Measurements from ENCODE around the gene RANBP3.

Gene RANBP3

DNA sequence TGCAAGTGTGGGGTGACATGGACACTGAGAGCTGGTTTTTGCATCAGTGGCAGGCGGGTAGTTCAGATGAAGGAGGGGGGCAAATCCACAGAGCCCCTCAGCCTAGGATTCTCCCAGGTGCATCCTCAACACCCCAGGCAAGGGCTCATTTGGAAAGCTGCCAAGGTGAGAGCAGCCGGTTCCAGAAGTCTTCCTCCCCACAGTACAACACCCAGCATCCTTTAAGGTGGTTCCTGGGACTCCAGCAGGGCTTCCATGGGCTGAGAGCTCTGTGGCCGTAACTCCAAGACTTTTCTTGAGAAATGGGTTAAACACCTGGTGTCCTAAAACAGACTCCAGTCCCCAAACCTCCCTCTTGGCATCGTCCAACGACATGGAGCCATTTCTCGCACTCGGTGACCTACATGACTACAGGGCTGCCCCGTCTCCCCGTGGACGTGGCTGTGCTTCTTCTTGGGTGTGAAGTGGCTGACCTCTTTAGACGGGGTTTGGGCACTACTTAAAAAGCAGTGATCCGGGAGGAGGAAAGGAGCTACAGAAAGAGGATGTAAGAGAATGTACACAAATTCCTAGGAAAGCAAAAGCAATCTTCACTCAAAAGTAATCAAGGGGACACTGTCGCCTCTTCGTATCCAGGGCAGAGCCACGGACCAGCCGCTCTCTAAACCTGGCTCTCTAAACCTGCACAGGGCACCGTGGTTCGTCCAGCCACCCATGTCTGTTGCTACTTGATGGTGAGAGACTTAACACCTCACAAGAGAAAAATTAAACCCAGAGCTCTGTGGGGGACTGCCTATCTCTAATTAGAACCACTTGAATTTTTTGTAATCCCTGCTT, 25.5 kb downstream of the RANBP3 start:
- no peak for DNase-seq (ENCODE audit: low read depth in 3 of 3)

DNA sequence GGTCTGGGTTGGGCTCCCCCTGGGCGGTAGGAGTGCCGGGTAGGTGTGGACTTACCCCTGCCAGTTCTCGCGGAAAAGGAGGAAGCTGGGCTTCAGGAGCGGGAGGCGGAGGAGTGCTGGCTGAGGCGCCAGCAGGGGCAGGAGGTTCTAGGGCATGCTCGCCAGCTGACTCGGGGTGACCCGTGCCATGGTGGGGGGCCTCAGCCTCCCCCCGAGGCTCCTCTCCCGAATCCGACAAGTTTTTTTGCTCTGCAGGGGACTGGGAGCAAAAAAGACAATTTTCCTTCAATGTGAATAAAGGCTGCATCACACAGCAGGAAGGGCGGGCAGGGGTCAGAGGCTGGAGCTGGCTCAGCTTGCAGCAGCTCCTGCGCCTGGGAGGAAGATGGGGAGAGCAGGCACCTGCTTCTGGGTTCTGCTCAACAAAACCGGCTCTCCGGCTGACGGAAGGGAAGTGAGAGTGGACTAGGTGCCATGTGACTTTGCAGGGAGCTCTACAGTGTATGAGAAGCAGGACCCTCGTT, 26.5 kb downstream of the RANBP3 start:
- DNase-seq (ENCODE audit: low read depth in 3 of 3), result no peak

DNA sequence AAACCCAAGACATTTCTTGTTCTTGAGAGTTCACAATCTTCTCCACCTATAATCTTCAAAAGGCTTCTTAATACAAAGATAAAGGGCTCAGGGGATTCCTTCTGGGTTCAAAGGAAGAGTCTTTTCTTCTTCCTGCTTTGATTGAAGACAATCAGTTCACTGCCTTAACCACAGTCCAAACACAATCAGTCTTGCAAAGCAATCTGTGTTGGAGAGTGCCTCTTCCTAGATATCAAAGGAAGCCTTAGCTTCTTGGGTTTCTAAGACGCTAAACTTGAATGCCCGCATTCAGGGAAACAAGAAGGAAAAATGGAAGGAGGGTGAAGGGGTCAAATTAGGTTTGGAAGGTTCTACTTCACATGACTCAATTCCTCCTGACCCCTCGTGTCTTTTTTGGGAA, 27.2 kb downstream of the RANBP3 start:
- no peak for DNase-seq (ENCODE audit: low read depth in 3 of 3)

DNA sequence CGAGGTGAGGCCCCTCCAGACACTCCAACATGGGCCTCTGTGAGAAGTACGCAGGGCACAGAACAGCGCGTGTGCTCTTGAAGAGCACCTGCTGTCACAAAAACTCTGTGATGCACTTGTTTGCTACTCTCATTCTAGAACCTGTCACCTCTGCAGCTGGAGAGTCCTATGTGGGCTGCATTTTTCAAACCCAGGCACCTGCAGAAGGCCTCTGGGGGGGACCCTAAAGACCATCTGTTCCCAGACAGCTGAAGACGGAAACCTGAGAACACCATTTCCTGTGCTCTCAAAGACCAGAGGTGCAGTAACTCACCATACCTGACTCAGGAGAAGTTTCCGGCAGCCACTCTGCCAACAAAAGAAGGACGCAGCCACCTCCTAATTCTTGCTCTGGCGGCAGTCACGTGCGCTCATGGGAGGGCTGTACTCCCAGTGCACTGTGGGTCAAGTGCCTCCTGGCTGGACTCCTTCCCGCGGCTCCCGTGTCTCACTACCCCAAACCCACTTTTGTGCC, 28.1 kb downstream of the RANBP3 start:
- DNase-seq (ENCODE audit: low read depth in 3 of 3), result peak in 1 of 3 donors; percentile 12

DNA sequence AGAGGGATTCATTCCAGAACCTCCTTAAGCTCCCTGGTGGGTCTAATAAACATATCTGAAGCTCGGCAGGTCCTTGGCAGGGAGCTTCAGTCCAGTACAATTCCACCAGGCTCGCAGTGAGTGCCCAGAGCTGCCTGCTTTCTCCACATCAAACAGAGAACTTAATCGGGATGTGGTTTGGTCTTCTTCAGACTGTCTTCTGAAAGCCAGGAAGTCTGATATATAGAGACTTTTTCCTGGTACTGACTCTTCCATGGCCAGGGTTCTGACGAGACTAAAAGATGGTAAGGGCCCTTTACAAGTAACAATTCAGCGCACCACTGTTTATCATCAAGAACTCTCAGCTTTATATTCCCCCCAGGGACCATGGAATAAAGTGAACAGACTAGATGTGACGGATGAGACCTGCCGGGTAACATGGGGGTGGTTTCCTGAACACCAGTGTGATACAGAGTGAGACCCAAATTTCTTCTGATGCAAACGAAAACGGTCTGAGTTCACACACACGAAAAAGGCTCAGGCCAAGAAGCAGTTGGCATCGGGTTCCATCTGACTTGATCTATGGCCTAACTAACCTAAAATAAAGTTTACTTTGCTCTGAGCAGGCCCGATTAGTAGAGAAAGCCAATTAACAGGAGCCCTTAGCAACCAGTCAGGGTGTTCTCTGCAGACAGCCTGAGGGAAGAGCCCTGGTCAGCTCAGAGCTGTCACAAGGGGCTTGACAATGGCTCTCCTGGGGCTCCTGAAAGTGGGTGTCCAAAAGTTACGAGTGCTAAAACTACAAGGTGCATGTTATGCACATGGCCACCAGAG, 29.0 kb downstream of the RANBP3 start:
- DNase-seq (ENCODE audit: low read depth in 3 of 3), result no peak

DNA sequence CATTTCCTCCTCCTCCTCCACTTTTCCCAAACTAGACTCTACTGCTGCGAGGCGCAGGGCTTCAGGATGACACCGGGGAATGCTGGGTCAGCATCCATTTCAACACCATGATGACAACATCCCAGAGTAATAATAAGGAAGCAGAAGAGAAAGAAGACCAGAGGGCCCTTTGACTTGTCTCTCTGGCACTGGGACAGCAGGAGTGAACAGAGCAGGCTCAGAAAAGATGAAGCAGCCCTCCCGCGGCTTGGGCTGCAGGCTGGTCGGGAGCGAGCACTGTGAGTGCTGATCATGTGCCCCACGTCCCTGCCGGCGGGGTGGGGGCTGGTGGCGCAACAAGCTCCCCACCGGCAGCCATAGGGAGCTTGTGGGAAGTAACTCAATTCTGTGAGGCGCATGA, 30.5 kb downstream of the RANBP3 start:
- no peak for DNase-seq (ENCODE audit: low read depth in 3 of 3)

DNA sequence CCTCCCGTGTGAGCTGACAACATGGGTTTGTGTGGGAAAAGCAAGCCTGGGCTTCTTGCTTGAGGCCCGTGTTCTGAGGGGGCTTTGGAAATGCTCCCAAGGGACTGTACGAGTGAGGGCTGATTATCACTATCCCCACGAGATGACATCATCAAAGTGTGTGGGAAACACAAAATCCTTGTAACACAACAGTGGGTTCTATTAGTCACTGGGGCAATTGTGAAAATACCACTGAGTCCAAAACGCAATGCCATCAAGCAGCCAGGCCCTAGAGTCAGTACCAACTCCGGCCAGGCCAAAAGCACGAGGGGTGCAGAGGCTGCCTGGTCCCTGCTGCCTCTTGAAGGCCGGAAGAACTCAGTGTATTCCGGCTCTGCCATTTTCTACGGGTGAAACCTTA, 34.3 kb downstream of the RANBP3 start:
- DNase-seq (ENCODE audit: low read depth in 3 of 3), result no peak

DNA sequence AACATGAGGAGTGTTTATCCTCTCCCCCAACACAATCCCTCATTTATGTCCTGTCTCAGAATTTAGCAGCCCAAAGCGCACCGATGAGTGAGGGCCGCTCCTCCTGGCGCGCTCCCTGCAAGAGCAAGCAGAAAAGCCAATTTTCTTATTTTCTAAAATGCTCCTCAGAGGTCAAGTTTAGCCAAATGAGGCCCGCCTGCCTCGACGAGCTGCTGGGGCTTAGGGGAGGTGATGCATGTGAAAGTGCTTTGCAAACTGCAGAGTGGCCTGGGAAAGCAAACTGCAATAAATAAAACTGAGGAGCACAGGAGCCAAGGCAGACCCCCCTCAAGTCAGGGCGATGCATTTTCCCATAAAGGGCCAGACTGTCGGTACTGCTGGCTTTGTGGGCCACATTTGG, 34.9 kb downstream of the RANBP3 start:
- DNase-seq (ENCODE audit: low read depth in 3 of 3), result no peak

GRCh38 chr19:5941673-5942072, 36.3 kb downstream of the RANBP3 start:
- DNase-seq (ENCODE audit: low read depth in 3 of 3), result no peak

DNA sequence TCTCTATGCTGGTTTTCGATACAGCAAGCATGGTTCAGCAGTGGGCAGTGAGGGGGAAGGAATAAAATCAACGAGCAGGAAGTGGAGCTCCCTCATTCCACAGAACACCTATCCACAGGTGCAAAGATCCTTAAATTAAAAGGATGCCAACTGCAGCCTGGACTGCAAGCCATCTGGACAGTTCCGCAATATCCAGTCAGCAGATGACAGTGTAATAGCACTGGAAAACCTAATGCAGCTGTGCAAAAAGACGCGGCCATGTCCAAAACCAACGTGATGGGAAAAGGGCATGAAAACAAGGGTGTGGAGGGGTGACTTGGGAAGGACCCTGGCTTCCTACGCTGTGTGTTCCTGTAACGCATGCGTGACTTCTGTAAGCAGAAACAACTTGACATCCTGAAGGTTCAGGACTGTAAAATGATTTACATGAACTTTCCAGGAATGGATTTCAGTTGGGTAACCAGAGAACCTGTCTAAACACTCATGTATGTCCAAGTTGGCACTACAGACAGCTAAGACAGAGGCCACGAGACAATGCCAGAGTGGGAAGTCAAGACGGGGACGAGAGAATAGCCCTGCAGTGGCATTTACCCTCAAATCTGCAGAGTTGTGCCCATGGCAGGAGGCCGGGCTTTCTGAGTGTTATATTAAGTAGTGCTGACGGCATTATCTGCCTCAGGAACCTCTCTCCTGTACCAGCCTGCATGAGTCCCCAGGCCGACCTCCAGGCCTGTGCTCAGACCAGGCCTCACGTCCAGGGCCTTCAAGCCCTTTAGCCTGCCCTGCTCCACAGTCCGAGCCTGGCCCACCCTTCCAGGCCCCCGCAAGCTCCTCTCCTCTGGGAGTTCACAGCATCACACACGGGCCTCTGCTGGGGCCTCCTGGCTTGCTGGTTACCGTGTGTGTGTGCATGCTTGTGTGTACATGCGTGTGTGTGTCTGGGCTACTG, 37.4 kb downstream of the RANBP3 start:
- DNase-seq (ENCODE audit: low read depth in 3 of 3), result no peak

DNA sequence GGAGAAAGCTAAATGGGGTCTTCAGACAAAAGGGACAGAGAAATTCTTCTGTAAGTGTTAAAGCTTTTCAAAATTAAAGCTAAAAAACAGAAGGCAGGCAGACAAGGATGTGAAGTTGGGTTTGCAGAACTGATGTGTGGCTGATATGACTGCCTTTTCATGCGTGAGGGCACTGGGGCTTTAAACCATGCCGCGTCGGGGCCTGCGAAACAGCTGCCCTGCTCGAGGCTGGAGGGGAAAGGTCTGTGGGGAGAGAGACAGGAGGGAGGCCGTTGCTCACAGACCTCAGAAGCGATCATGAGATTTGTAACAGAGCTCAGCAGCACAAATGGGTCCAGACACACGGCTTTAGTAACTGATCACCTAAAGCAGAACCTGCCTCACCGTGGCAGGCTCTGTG, 40.4 kb downstream of the RANBP3 start:
- DNase-seq (ENCODE audit: low read depth in 3 of 3), result no peak

GRCh38 chr19:5936292-5936592, 41.7 kb downstream of the RANBP3 start:
- DNase-seq (ENCODE audit: low read depth in 3 of 3), result no peak

GRCh38 chr19:5935473-5936291, 42.3 kb downstream of the RANBP3 start:
- DNase-seq (ENCODE audit: low read depth in 3 of 3), result no peak

GRCh38 chr19:5934774-5935472, 43.0 kb downstream of the RANBP3 start:
- DNase-seq (ENCODE audit: low read depth in 3 of 3), result no peak

- no peak for DNase-seq (ENCODE audit: low read depth in 3 of 3)
Measured at GRCh38 chr19:5934069-5934401, 43.9 kb downstream of the RANBP3 start.

DNA sequence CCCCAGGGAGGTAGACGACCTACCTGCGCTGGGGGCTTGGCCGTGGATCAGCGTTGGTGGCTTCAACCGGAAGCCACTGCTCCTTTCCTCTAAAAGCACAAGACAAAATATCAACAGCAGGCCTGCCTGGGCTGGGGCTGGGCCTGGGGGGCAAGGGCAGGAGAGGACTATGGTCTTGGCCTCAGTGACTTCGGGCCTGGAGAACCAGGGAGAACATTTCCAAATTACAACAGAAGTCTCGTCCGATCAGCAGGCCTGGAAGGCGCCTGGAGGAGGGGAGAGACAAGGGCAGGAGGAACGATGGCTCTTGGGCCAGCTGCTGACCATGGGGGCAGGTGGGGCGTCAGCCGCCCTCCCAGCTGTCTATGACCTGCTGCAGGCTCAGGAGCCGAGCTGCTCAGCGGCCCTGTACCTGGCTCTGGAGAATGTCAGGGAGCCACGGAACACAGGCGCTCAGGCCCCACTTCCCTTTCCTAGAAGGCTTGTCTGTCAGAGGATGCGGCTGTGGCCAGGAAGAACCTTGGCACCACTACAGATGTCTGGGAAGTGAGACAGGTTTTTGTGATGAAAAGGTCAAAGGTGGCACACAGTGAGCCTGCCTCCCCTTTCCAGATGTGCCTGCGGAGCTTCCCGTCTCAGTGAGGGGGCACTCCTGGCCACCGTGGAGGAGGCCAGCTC, 44.4 kb downstream of the RANBP3 start:
- DNase-seq (ENCODE audit: low read depth in 3 of 3), result no peak

GRCh38 chr19:5932609-5933262, 45.2 kb downstream of the RANBP3 start:
- DNase-seq (ENCODE audit: low read depth in 3 of 3), result no peak

DNA sequence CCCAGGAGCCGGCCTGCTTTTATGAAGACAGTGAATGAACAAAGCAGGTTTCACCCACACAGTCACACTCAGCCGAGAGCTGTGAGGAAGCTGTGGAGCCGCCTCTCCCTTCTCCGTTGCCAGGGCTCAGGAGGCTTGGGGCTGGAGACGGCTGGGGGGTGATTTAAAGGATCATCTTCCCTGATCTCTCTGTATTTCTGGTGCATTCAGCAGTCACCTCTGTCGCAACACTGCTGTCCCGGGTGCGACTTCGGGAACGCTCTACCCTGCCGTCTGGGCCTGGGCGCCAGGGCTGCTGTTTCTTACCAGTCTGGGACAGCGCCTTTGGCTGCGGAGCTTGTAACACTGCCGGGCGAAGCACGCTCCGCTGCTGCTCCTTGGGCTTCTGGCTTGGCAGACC, 45.8 kb downstream of the RANBP3 start:
- DNase-seq (ENCODE audit: low read depth in 3 of 3), result no peak

DNA sequence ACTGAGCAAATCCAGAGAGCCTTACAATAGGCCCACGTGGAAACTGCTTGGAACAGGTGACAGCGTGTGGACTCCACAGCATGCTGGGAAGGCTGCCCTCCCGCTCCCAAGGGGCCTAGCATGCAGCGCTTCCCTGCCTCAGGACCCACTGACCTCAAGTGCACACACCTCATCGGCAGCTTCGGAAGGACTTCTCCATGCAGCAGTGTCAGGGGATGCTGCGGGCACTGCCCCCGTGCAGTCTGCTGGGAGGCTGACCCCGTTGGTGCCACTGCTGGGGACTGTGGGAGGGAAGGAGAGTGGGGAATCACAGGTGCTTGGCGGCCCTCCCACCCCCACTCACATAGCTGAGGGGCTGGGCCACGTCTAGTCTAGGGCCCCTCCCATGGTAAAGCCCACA, 46.7 kb downstream of the RANBP3 start:
- DNase-seq (ENCODE audit: low read depth in 3 of 3), result no peak

Data from stimulated activated CD4-positive, alpha-beta T cell treated with anti-CD3 and anti-CD28 coated beads, TNF-alpha, amount 100 ng/mL, for 48 hours (primary cell).